WTC11 (cell line): ENCODE data around the gene MXRA8. TPM values are rescaled to one million over a fixed set of nuclear protein-coding genes. Genes with fewer than 3 reads are reported as not detected.

ENCODE experiments used
- ATAC-seq: fragments of 200-7000 bp; cut with Tn5 transposase; 2 replicates; pipeline ENCODE4 v1.10.0; 2021; ENCODE audit warnings: mild to moderate bottlenecking, moderate library complexity
- CTCF ChIA-PET: fragments of 300-600 bp; sonication (Branson Sonifier 250); formaldehyde crosslinking; loops from one replicate; lab custom pipeline; 2021; ENCODE audit warnings: antibody characterized with exemption; lab: Charles Lee
- POLR2A ChIA-PET: fragments of 350-600 bp; sonication (Branson Sonifier 250); formaldehyde crosslinking; loops from one replicate; lab custom pipeline; 2021; ENCODE audit warnings: antibody characterized with exemption; lab: Charles Lee
- DNase-seq: peaks from one replicate; pipeline ENCODE4 v3.0.0; 2021; ENCODE audit warnings: low spot score
- H3K27ac Mint-ChIP-seq: 2 replicates; pipeline ENCODE4 v1.8.0; 2021; ENCODE audit warnings: mixed read lengths
- H3K27me3 Mint-ChIP-seq: 2 replicates; pipeline ENCODE4 v1.8.0; 2021; ENCODE audit warnings: low read depth, mild to moderate bottlenecking, moderate library complexity, mixed read lengths
- H3K36me3 Mint-ChIP-seq: 2 replicates; pipeline ENCODE4 v1.8.0; 2021; ENCODE audit warnings: mixed read lengths
- H3K4me1 Mint-ChIP-seq: 2 replicates; pipeline ENCODE4 v1.8.0; 2022; ENCODE audit warnings: mixed read lengths
- H3K4me3 Mint-ChIP-seq: 2 replicates; pipeline ENCODE4 v1.8.0; 2021; ENCODE audit warnings: mild to moderate bottlenecking, moderate library complexity, mixed read lengths
- H3K9me3 Mint-ChIP-seq: 2 replicates; pipeline ENCODE4 v1.8.0; 2021; ENCODE audit warnings: mixed read lengths
- CBFB ChIP-seq: sonication (generic); formaldehyde crosslinking; IDR thresholded peaks from 2 replicates; pipeline ENCODE4 v1.8.1; 2022; ENCODE audit warnings: mild to moderate bottlenecking, low read depth, missing genetic modification reagents
- CDX4 ChIP-seq: fragments of 250-450 bp; sonication (Bioruptor Pico); IDR thresholded peaks from 2 replicates; pipeline ENCODE4 v1.9.0; 2021; ENCODE audit warnings: moderate library complexity, mild to moderate bottlenecking, inconsistent platforms, borderline replicate concordance
- E2F1 ChIP-seq: sonication (generic); formaldehyde crosslinking; IDR thresholded peaks from 2 replicates; pipeline ENCODE4 v1.8.0; 2022; ENCODE audit warnings: mild to moderate bottlenecking, missing genetic modification reagents
- E2F5 ChIP-seq: sonication (generic); formaldehyde crosslinking; IDR thresholded peaks from 2 replicates; pipeline ENCODE4 v1.8.1; 2022; ENCODE audit warnings: mild to moderate bottlenecking, moderate library complexity, missing genetic modification reagents
- EMX1 ChIP-seq: fragments of 250-450 bp; sonication (Bioruptor Pico); IDR thresholded peaks from 2 replicates; pipeline ENCODE4 v1.8.0; 2021; ENCODE audit warnings: mild to moderate bottlenecking
- ETV6 ChIP-seq: sonication (generic); formaldehyde crosslinking; IDR thresholded peaks from 2 replicates; pipeline ENCODE4 v1.8.1; 2022; ENCODE audit warnings: mild to moderate bottlenecking, missing genetic modification reagents
- FOXK1 ChIP-seq: sonication (generic); formaldehyde crosslinking; IDR thresholded peaks from 2 replicates; pipeline ENCODE4 v1.8.0; 2022; ENCODE audit warnings: mild to moderate bottlenecking, moderate library complexity, missing genetic modification reagents
- FOXP1 ChIP-seq: sonication (generic); formaldehyde crosslinking; IDR thresholded peaks from 2 replicates; pipeline ENCODE4 v1.8.0; 2022; ENCODE audit warnings: missing genetic modification reagents, mild to moderate bottlenecking, moderate library complexity, borderline replicate concordance
- HMGA2 ChIP-seq: fragments of 250-450 bp; sonication (Bioruptor Pico); IDR thresholded peaks from 2 replicates; pipeline ENCODE4 v1.4.0; 2021; ENCODE audit warnings: mild to moderate bottlenecking, moderate library complexity
- JUN ChIP-seq: sonication (generic); formaldehyde crosslinking; IDR thresholded peaks from 2 replicates; pipeline ENCODE4 v1.8.0; 2023; ENCODE audit warnings: mild to moderate bottlenecking, missing genetic modification reagents
- OVOL2 ChIP-seq: fragments of 250-450 bp; sonication (Bioruptor Pico); IDR thresholded peaks from 2 replicates; pipeline ENCODE4 v1.9.0; 2021; ENCODE audit warnings: mild to moderate bottlenecking, borderline replicate concordance
- SOX15 ChIP-seq: fragments of 250-450 bp; sonication (Bioruptor Pico); IDR thresholded peaks from 2 replicates; pipeline ENCODE4 v1.9.0; 2021; ENCODE audit warnings: mild to moderate bottlenecking
- TCF7 ChIP-seq: sonication (generic); formaldehyde crosslinking; IDR thresholded peaks from 2 replicates; pipeline ENCODE4 v1.8.0; 2022; ENCODE audit warnings: mild to moderate bottlenecking, low read depth, missing genetic modification reagents, moderate library complexity
- TEAD1 ChIP-seq: sonication (generic); formaldehyde crosslinking; IDR thresholded peaks from 2 replicates; pipeline ENCODE4 v1.8.0; 2022; ENCODE audit warnings: mild to moderate bottlenecking, missing genetic modification reagents
- TEAD4 ChIP-seq: sonication (generic); formaldehyde crosslinking; IDR thresholded peaks from 2 replicates; pipeline ENCODE4 v1.8.0; 2022; ENCODE audit warnings: mild to moderate bottlenecking, missing genetic modification reagents
- ZNF671 ChIP-seq: fragments of 250-450 bp; sonication (Bioruptor Pico); IDR thresholded peaks from 2 replicates; pipeline ENCODE4 v1.8.0; 2021; ENCODE audit warnings: mild to moderate bottlenecking
- total RNA-seq: library from RNA; stranded (reverse); gene quantifications from 3 replicates; pipeline ENCODE4 v1.2.3, GENCODE V29; 2021
- TF ChIP-seq, protein P1 (sequence below): fragments of 250-450 bp; sonication (Bioruptor Pico); IDR thresholded peaks from 2 replicates; pipeline ENCODE4 v1.9.0; 2021; ENCODE audit warnings: mild to moderate bottlenecking
- TF ChIP-seq, protein P2 (sequence below): sonication (generic); formaldehyde crosslinking; conservative IDR thresholded peaks from 2 replicates; pipeline ENCODE4 v1.8.1; 2022; ENCODE audit warnings: mild to moderate bottlenecking, missing genetic modification reagents
- TF ChIP-seq, protein P3 (sequence below): sonication (generic); formaldehyde crosslinking; IDR thresholded peaks from 2 replicates; pipeline ENCODE4 v1.8.0; 2022; ENCODE audit warnings: mild to moderate bottlenecking, missing genetic modification reagents
- TF ChIP-seq, protein P4 (sequence below): sonication (generic); formaldehyde crosslinking; IDR thresholded peaks from 2 replicates; pipeline ENCODE4 v1.8.1; 2023; ENCODE audit warnings: mild to moderate bottlenecking, missing genetic modification reagents, moderate library complexity

MXRA8 gene
- total RNA-seq, 1 experiment from 2014 or later, result 6.7 TPM

- no peak for TF ChIP-seq E2F5 (CRISPR knock-in tag)
- TF ChIP-seq, all 79 proteins: peak for 0
These were observed 36.9 kb downstream of the MXRA8 start (continued) for GRCh38 chr1:1321477-1321876.

DNA sequence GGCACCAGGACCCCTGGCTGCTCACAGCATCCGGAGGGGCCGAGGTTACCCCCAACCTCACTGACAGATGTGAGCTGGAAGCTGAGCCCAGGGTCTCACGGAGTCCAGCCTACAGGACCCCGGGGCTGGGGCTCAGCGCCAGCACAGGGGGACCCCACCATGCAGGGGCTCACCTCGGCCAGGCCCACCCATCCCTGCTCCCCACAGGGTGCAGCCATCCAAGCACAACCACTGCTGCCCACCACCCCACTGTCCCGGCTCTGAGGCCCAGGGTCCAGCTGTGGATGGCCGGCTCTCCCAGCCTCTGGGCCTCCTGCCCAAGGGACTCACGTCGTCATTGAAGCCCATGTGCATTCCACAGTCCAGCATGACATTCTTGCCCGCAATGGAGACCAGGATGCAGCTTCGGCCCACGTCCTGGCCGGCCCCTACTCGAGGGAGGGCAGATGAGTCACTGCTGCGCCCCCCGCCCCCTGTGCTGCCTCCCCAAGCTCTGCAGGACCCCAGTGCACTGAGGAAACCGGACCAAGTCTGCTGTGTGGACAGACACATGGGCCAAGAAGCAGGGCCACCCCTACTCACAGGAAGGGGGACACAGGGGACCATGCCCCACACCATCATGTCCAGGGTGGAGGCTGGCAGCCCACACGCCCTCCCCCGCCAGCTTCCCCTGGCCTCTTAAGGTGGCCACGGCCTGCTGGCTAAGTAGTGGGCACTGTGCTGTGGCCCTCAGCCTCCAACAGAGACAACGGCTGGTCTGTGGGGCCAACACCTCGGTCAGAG lies 37.5 kb downstream of the MXRA8 start:
- H3K4me3 Mint-ChIP-seq, result no peak overlapping the region
- H3K27ac Mint-ChIP-seq, result no peak overlapping the region
- no peak for TF ChIP-seq HMGA2 (CRISPR knock-in tag)
- TF ChIP-seq OVOL2 (CRISPR knock-in tag), result no peak
- TF ChIP-seq ZNF671 (CRISPR knock-in tag), result no peak
- TF ChIP-seq, protein P1, sequence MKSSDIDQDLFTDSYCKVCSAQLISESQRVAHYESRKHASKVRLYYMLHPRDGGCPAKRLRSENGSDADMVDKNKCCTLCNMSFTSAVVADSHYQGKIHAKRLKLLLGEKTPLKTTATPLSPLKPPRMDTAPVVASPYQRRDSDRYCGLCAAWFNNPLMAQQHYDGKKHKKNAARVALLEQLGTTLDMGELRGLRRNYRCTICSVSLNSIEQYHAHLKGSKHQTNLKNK, result no peak
- DNase-seq, result no peak
- peaks cover 15% of the 10 kb centered on the region for H3K4me1 Mint-ChIP-seq
- peaks cover 11% of the 10 kb centered on the region for H3K36me3 Mint-ChIP-seq
- no peaks in the 10 kb centered on the region for H3K27me3 Mint-ChIP-seq
- CTCF ChIA-PET, result no interaction called here
- no peaks in the 10 kb centered on the region for H3K9me3 Mint-ChIP-seq
- POLR2A ChIA-PET, result no interaction called here
- no peak for ATAC-seq

DNA sequence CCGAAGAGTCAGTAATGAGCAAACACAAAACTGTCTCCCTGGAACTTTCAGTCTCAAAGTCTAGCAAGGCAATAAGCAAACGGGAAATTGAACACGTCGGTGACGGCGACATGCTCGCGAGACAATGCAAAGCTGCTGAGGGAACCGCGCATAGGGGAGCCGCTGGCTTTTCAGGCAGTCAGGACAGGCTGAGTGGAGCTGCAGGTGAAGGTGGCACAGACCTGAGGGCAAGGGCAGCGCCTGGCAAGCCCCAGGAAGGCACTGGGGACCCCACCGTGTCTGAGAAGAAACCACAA lies 38.8 kb downstream of the MXRA8 start:
- TF ChIP-seq SOX15, result no peak
- TF ChIP-seq FOXK1 (CRISPR knock-in tag), result no peak
- TF ChIP-seq E2F1 (CRISPR knock-in tag), result no peak
- TF ChIP-seq CDX4, result no peak
- TF ChIP-seq CBFB (CRISPR knock-in tag), result no peak
- no peak for TF ChIP-seq ZNF671 (CRISPR knock-in tag)
- TF ChIP-seq EMX1 (CRISPR knock-in tag), result no peak
- TF ChIP-seq FOXP1 (CRISPR knock-in tag), result no peak
- TF ChIP-seq, protein P2, sequence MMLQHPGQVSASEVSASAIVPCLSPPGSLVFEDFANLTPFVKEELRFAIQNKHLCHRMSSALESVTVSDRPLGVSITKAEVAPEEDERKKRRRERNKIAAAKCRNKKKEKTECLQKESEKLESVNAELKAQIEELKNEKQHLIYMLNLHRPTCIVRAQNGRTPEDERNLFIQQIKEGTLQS (CRISPR knock-in tag), result no peak
- TF ChIP-seq, protein P3, sequence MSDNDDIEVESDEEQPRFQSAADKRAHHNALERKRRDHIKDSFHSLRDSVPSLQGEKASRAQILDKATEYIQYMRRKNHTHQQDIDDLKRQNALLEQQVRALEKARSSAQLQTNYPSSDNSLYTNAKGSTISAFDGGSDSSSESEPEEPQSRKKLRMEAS (CRISPR knock-in tag), result no peak
- TF ChIP-seq ETV6 (CRISPR knock-in tag), result no peak
- TF ChIP-seq TCF7 (CRISPR knock-in tag), result no peak
- TF ChIP-seq, protein P4, sequence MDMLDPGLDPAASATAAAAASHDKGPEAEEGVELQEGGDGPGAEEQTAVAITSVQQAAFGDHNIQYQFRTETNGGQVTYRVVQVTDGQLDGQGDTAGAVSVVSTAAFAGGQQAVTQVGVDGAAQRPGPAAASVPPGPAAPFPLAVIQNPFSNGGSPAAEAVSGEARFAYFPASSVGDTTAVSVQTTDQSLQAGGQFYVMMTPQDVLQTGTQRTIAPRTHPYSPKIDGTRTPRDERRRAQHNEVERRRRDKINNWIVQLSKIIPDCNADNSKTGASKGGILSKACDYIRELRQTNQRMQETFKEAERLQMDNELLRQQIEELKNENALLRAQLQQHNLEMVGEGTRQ, result no peak
- no peak for TF ChIP-seq JUN (CRISPR knock-in tag)
- TF ChIP-seq TEAD1 (CRISPR knock-in tag), result no peak
- TF ChIP-seq TEAD4 (CRISPR knock-in tag), result no peak
- Mint-ChIP-seq H3K4me3 (no peak overlapping the region), H3K36me3 (peaks cover 11% of the 10 kb centered on the region)

More for the DNA sequence above, 38.8 kb downstream of the MXRA8 start:
- Mint-ChIP-seq H3K4me1 (peaks cover 25% of the 10 kb centered on the region), H3K9me3 (no peaks in the 10 kb centered on the region), H3K27me3 (no peaks in the 10 kb centered on the region), H3K27ac (peak overlapping the region; percentile 50; the same call in 1 of the 2 replicates)
- CTCF ChIA-PET, result no interaction called here
- DNase-seq (no peak), ATAC-seq (no peak)
- POLR2A ChIA-PET, result interaction anchor here (0.6 to 0.9 kb wide), 2 partner anchors 44 to 80 kb away, joined by 3 to 4 read pairs; no protein-coding TSS in a partner anchor
